HepG2 (cell line): Measurements from ENCODE around the gene PRXL2A. TPM values are rescaled to one million over a fixed set of nuclear protein-coding genes. Genes with fewer than 3 reads are reported as not detected.
A peak's percentile ranks its signal among the peaks of the same experiment; 100 is the strongest.

ENCODE experiments used
- ATF2 ChIP-seq: sonication (generic); formaldehyde crosslinking; IDR thresholded peaks from 2 replicates; pipeline ENCODE4 v1.4.0; 2020; ENCODE audit warnings: missing genetic modification reagents
- BRD4 ChIP-seq: sonication (generic); formaldehyde crosslinking; IDR thresholded peaks from 2 replicates; pipeline ENCODE4 v1.4.0; 2020; ENCODE audit warnings: missing genetic modification reagents
- CENPBD1 ChIP-seq: sonication (generic); formaldehyde crosslinking; IDR thresholded peaks from 2 replicates; pipeline ENCODE4 v1.8.0; 2022; ENCODE audit warnings: missing genetic modification reagents, low read depth, mild to moderate bottlenecking, borderline replicate concordance
- FOXO1 ChIP-seq: sonication (generic); formaldehyde crosslinking; IDR thresholded peaks from 2 replicates; pipeline ENCODE4 v1.4.0; 2020; ENCODE audit warnings: missing genetic modification reagents
- GLMP ChIP-seq: sonication (generic); formaldehyde crosslinking; IDR thresholded peaks from 2 replicates; pipeline ENCODE4 v1.9.0; 2021; ENCODE audit warnings: missing genetic modification reagents, mild to moderate bottlenecking, borderline replicate concordance
- KDM4B ChIP-seq: sonication (generic); formaldehyde crosslinking; IDR thresholded peaks from 2 replicates; pipeline ENCODE4 v1.4.0; 2020; ENCODE audit warnings: missing genetic modification reagents
- NKX3-1 ChIP-seq: sonication (generic); formaldehyde crosslinking; IDR thresholded peaks from 2 replicates; pipeline ENCODE4 v1.5.0; 2020; ENCODE audit warnings: missing genetic modification reagents
- TCF7 ChIP-seq: sonication (generic); IDR thresholded peaks from 2 replicates; pipeline ENCODE4 v1.6.1; 2016; ENCODE audit warnings: antibody characterized with exemption, low read depth
- THAP8 ChIP-seq: sonication (generic); formaldehyde crosslinking; IDR thresholded peaks from 2 replicates; pipeline ENCODE4 v1.5.1; 2020; ENCODE audit warnings: missing genetic modification reagents, mild to moderate bottlenecking, borderline replicate concordance
- YEATS2 ChIP-seq: sonication (generic); formaldehyde crosslinking; IDR thresholded peaks from 2 replicates; pipeline ENCODE4 v1.4.0; 2020; ENCODE audit warnings: missing genetic modification reagents, borderline replicate concordance
- ZBTB14 ChIP-seq: sonication (generic); formaldehyde crosslinking; IDR thresholded peaks from 2 replicates; pipeline ENCODE4 v1.4.0; 2020; ENCODE audit warnings: missing genetic modification reagents
- ZBTB26 ChIP-seq: IDR thresholded peaks from 2 replicates; pipeline ENCODE4 v1.6.1; 2016; ENCODE audit warnings: missing compliant biosample characterization, missing genetic modification reagents, borderline replicate concordance
- ZBTB42 ChIP-seq: sonication (generic); formaldehyde crosslinking; IDR thresholded peaks from 2 replicates; pipeline ENCODE4 v1.5.0; 2020; ENCODE audit warnings: mild to moderate bottlenecking, missing genetic modification reagents
- ZNF180 ChIP-seq: sonication (generic); formaldehyde crosslinking; IDR thresholded peaks from 2 replicates; pipeline ENCODE4 v1.4.0; 2020; ENCODE audit warnings: low read depth, missing genetic modification reagents, borderline replicate concordance
- ZNF281 ChIP-seq: sonication (generic); formaldehyde crosslinking; IDR thresholded peaks from 2 replicates; pipeline ENCODE4 v1.4.0; 2020; ENCODE audit warnings: missing genetic modification reagents, borderline replicate concordance
- ZNF3 ChIP-seq: IDR thresholded peaks from 2 replicates; pipeline ENCODE4 v1.7.0; 2017; ENCODE audit warnings: inconsistent platforms
- ZNF329 ChIP-seq: sonication (generic); formaldehyde crosslinking; IDR thresholded peaks from 2 replicates; pipeline ENCODE4 v1.9.0; 2021; ENCODE audit warnings: low read depth, mild to moderate bottlenecking, missing genetic modification reagents
- ZNF451 ChIP-seq: sonication (generic); formaldehyde crosslinking; IDR thresholded peaks from 2 replicates; pipeline ENCODE4 v1.5.0; 2020; ENCODE audit warnings: mild to moderate bottlenecking, missing genetic modification reagents
- ZNF549 ChIP-seq: sonication (generic); formaldehyde crosslinking; IDR thresholded peaks from 2 replicates; pipeline ENCODE4 v1.5.0; 2020; ENCODE audit warnings: missing genetic modification reagents
- ZNF598 ChIP-seq: sonication (generic); formaldehyde crosslinking; IDR thresholded peaks from 2 replicates; pipeline ENCODE4 v1.5.1; 2020; ENCODE audit warnings: mild to moderate bottlenecking, missing genetic modification reagents, borderline replicate concordance
- ZNF7 ChIP-seq: IDR thresholded peaks from 2 replicates; pipeline ENCODE4 v1.6.1; 2016; ENCODE audit warnings: missing biosample characterization, missing genetic modification reagents
- ZNF839 ChIP-seq: sonication (generic); formaldehyde crosslinking; IDR thresholded peaks from 2 replicates; pipeline ENCODE4 v1.4.0; 2020; ENCODE audit warnings: missing genetic modification reagents, mild to moderate bottlenecking, borderline replicate concordance
- polyA plus RNA-seq, 8 experiments: library from polyadenylated mRNA; depleted of rRNA in 3 of 8; stranded (reverse) in 7 of 8; unstranded in 1 of 8; fragments of >200 nt; fragmentation: Illumina TruSeq in 4 of 8; extraction: Trizol in 4 of 8; gene quantifications; 2 replicates each; pipeline versions ENCODE4 v1.2.1 to v1.2.3, GENCODE V29; 2011 to 2016; ENCODE audit warnings: low read depth in 4 of 8, missing spikeins in 1 of 8, mixed read lengths in 1 of 8; ENCODE audit not compliant: insufficient read depth in 1 of 8
- total RNA-seq, 5 experiments: library from RNA; depleted of rRNA; stranded (reverse); fragments of >200 nt; fragmentation: Illumina TruSeq; extraction: Trizol; gene quantifications; 2 replicates each; pipeline ENCODE4 v1.2.3, GENCODE V29; 2016; ENCODE audit warnings: low read depth in 1 of 5

PRXL2A gene
- total and polyA plus RNA-seq, 2 of the 13 experiments (the other 11 are each of a cell fraction or from before 2014, with no cell fraction given) = 43.9 to 79.9 TPM

GRCh38 chr10:80407812-80408241 is 524 bp upstream of the PRXL2A start (continued):
- TF ChIP-seq ZNF180 (CRISPR knock-in tag) = no peak
- TF ChIP-seq CENPBD1 (CRISPR knock-in tag) = no peak
- TF ChIP-seq ZNF7 (CRISPR knock-in tag) = no peak
- TF ChIP-seq YEATS2 (CRISPR knock-in tag) = no peak
- no peak for TF ChIP-seq GLMP (CRISPR knock-in tag)
- TF ChIP-seq ATF2 = no peak
- no peak for TF ChIP-seq ZBTB14 (CRISPR knock-in tag)
- TF ChIP-seq ZNF839 (CRISPR knock-in tag) = no peak; the same call in 1 of the 2 replicates
- no peak for TF ChIP-seq ZBTB42 (CRISPR knock-in tag)
- no peak for TF ChIP-seq NKX3-1 (CRISPR knock-in tag)
- TF ChIP-seq ZNF329 (CRISPR knock-in tag) = no peak
- no peak for TF ChIP-seq BRD4
- no peak for TF ChIP-seq ZBTB26
- no peak for TF ChIP-seq ZNF549 (CRISPR knock-in tag)
- no peak for TF ChIP-seq ZNF281 (CRISPR knock-in tag)
- no peak for TF ChIP-seq FOXO1
- TF ChIP-seq THAP8 = no peak; the same call in 1 of the 2 replicates
- TF ChIP-seq KDM4B (CRISPR knock-in tag) = no peak
- 0 out of 2 replicates have a peak, but pooled peaks have one; percentile 10 for TF ChIP-seq ZNF451
- TF ChIP-seq ZNF598 = no peak
- 0 out of 2 replicates have a peak, but pooled peaks have one; percentile 13 for TF ChIP-seq ZNF3
- no peak for TF ChIP-seq TCF7
